ENCODE measurements around the gene DDX39A.
"Not testable (repeated sequence)": the region's sequence is repeated elsewhere in the genome, so short reads cannot be mapped to it uniquely, and the experiment has no call there.

The DDX39A gene

DNA sequence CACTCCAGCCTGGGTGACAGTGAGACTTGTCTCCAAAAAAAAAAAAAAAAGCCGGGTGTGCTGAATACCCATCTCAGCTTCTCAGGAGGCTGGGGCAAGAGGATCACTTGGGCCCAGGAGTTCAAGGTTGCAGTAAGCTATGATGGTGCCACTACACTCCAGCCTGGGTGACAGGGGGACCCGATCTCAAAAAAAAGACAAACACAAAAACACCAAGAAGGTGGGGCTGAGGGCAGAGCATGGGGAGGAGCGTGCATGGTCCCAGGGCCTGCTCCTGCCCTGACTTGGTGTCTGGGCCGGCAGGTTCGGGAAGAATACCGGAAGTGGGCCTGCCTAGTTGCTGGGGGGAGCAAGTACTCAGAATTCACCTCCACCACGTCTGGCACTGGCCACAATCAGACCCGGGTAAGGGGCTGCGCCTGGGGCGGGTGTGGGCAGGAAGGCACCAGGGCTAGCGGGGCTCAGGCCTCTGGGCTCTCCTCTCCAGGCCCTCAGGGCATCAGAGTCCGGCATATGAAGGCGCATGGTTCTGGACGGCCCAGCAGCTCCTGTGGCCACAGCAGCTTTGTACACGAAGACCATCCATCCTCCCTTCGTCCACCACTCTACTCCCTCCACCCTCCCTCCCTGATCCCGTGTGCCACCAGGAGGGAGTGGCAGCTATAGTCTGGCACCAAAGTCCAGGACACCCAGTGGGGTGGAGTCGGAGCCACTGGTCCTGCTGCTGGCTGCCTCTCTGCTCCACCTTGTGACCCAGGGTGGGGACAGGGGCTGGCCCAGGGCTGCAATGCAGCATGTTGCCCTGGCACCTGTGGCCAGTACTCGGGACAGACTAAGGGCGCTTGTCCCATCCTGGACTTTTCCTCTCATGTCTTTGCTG, 11.3 kb downstream of the DDX39A start:
- DNase-seq: no peak

DNA sequence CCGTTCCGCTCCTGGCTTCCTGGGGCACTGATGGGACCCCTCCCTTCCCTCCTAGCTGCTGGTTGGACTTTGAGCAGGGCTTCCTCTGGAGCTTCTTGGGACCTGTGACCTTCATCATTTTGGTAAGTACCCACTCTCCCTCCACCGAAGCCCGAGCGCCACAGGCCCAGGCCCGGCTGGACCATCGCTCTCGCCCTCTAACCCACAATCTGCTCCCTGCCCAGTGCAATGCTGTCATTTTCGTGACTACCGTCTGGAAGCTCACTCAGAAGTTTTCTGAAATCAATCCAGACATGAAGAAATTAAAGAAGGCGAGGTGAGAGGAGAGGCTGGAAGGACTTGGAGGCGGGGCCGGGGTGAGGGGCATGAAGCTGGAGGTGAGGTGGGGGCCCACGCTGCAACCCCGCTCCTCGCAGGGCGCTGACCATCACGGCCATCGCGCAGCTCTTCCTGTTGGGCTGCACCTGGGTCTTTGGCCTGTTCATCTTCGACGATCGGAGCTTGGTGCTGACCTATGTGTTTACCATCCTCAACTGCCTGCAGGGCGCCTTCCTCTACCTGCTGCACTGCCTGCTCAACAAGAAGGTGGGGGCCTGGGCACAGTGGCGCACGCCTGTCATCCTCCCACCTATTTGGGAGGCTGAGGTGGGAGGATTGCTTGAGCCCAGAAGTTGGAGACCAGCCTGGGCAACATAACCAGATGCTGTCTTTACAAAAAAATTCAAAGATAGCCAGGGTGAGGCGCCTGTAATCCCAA, 12.3 kb downstream of the DDX39A start:
- DNase-seq: no peak

DNA sequence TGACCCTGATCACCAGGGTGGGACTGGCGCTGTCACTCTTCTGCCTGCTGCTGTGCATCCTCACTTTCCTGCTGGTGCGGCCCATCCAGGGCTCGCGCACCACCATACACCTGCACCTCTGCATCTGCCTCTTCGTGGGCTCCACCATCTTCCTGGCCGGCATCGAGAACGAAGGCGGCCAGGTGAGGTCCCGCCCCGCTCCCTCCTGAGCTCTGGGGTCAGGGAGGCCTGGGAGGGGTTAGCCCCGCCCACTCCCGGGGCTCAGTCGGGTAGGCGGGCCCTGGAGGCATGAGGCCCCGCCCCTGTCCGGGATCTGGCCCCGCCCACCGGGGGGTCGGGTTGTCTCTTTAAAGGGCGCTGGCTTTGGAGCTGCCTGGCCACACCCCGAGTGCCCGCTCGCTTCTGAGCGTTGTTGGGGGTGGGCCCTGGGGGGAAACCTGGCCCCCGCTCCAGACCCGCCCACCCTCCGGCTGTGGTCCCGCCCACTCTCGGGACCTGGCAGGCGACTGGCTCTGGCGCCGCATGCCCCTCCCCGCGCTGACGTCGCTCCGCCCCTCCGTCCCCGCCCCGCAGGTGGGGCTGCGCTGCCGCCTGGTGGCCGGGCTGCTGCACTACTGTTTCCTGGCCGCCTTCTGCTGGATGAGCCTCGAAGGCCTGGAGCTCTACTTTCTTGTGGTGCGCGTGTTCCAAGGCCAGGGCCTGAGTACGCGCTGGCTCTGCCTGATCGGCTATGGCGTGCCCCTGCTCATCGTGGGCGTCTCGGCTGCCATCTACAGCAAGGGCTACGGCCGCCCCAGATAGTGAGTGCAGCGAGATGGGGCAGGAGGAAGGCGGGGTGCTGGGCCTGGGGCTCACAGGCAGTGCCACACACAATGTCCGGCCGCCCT, 13.1 kb downstream of the DDX39A start:
- DNase-seq: peak; percentile 97

DNA sequence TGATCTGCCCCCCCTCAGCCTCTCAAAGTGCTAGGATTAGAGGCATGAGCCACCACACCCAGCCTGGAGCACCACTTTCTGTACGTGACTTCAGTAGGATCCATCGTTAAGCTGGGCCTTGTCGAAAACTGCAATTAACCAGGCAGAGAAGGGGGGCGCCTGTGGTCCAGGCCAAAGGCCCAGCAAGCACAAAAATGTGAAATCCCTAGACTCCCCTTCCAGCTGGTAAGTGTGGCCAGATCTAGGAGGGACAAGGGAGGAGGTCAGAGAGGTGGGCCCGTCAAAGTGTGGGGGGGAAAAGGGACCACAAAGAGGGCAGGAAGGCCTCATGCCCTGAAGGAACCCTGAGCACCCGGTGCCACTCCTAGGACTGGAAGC, 13.8 kb downstream of the DDX39A start:
- no peak for DNase-seq

DNA sequence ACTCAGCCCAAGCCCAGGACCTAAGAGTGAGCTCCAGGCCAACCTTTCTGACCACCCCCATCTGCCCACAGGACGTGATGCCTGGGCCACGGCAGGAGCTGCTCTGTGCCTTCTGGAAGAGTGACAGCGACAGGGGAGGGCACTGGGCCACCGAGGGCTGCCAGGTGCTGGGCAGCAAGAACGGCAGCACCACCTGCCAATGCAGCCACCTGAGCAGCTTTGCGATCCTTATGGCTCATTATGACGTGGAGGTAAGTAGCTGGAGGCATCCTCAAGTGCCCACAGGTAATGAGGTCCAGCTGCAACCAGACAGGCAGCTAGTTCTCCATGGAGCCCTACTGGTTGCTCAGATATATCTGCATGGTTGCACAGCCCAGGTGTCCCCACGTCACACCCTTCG, 14.8 kb downstream of the DDX39A start:
- DNase-seq: no peak

DNA sequence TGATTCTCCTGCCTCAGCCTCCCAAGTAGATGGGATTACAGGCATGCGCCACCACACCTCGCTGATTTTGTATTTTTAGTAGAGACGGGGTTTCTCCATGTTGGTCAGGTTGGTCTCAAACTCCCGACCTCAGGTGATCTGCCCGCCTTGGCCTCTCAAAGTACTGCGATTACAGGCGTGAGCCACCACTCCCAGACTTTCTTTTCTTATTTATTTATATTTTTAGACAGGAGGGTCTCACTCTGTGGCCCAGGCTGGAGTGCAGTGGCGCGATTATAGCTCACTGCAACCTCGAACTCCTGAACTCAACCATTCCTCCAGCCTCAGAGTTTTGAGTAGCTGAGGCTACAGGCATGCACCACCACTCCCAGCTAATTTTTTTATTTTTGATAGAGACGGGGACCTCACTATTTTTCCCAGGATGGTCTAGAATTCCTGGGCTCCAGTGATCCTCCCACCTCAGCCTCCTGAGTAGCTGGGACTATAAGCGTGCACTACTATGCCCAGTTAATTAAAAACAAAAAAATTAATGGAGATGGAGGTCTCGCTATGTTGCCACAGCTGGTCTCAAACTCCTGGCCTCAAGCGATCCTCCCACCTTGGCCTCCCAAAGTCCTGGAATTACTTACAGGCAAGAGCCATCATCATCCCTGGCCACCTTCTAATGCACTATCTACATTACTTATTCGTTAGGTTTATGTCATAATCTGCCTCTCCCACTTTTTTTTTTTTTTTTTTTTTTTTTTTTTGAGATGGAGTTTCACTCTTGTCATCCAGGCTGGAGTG, 15.8 kb downstream of the DDX39A start:
- not testable (repeated sequence) for DNase-seq

DNA sequence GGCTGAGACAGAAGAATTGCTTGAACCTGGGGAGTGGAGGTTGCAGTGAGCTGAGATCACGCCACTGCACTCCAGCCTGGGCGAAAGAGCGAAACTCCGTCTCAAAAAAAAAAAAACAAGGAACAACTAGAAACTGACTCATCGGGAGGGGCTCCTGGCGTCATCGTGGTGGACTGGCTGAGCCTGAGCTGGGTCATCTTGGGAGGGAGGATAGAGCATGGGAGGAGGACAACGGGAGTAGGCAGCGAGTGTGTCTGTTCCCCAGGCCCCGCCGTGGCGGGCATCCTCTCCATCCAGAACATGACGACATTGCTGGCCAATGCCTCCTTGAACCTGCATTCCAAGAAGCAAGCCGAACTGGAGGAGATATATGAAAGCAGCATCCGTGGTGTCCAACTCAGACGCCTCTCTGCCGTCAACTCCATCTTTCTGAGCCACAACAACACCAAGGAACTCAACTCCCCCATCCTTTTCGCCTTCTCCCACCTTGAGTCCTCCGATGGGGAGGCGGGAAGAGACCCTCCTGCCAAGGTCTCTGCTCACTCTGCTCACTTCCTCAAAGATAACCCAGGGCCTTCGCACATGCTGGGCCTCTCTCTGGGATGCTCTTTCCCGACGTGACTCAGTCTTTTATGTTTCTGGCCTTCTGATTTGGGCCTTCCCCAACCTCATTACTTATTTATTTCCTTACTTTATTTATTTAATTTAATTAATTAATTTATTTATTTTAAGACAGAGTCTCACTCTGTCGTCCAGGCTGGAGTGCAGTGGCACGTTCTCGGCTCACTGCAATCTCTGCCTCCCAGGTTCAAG, 16.6 kb downstream of the DDX39A start:
- DNase-seq: no peak

DNA sequence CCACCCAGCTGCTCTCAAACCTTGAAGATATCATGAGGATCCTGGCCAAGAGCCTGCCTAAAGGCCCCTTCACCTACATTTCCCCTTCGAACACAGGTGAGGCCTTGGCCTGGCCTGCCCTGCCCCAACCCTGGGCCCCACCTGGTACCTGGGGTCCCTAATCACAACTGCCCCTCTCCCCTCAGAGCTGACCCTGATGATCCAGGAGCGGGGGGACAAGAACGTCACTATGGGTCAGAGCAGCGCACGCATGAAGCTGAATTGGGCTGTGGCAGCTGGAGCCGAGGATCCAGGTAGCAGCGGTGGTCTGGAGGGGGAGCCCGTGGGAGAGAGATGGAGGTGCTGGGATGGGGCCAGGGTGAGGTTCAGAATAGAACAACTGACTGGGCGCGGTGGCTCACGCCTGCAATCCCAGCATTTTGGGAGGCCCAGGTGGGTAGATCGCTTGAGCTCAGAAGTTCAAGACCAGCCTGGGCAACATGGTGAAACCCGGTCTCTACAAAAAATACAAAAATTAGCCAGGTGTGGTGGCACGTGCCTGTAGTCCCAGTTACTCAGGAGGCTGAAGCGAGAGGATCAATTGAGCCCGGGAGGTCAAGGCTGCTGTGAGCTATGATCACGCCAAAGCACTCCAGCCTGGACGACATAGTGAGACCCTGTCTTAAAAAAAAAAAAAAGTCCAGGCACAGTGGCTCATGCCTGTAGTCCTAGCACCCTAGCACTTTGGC, 17.5 kb downstream of the DDX39A start:
- DNase-seq: no peak

DNA sequence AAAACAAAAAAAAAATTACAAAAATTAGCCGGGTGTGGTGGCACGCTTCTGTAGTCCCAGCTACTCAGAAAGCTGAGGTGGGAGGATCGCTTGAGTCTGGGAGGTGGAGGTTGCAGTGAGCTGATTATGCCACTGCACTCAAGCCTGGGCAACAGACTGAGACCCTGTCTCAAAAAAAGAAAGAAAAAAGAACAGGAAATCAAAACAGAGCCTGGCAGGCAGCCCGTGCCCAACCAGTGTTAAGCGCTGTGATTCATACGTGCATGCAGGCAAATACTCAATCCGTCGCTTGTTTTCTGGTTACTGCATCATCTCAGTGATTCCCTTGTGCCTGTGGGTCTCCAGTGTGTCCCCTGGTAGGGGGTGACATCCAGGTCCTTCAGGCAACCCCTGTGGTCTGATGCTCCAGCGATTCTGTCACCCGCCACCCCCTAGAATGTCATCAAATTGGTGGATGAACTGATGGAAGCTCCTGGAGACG, 18.1 kb downstream of the DDX39A start:
- no peak for DNase-seq

DNA sequence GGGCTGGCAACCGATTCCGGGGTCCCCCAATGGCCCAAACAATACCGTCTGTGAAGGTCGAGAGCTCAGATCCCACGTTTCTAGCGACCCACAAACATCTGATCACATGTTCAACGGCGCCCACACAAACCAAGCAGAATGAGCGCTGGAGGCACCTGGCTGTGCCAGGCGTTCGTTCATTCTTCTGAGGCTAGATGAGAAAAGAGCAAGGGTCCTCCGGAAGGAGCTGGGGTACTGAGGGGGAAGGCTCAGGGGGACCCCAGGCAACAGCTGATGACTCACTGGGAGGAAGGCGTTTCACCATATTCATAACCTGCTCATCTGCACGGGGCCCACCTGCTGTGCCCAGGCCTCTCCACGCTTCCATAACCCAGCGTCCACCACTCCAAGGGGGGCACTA, 22.0 kb downstream of the DDX39A start:
- DNase-seq: not testable (repeated sequence)

DNA sequence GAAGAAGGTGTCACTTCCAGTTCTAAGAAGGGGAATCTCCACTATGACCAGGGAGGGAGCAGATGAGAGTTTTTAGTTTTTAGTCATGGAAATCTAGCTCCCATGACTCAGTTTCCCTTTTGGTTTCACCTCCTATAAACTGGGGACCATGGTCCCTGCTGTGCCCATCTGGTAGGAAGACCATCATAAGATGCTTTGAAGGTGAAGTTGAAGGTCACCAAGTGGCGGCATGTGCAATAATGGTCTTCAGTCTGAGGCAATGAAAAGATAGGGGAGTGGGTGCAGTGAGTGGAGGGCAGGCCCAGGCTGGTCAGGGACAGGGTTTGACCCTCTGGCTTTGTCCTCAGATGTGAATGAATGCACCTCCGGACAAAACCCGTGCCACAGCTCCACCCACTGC, 22.4 kb downstream of the DDX39A start:
- not testable (repeated sequence) for DNase-seq

DNA sequence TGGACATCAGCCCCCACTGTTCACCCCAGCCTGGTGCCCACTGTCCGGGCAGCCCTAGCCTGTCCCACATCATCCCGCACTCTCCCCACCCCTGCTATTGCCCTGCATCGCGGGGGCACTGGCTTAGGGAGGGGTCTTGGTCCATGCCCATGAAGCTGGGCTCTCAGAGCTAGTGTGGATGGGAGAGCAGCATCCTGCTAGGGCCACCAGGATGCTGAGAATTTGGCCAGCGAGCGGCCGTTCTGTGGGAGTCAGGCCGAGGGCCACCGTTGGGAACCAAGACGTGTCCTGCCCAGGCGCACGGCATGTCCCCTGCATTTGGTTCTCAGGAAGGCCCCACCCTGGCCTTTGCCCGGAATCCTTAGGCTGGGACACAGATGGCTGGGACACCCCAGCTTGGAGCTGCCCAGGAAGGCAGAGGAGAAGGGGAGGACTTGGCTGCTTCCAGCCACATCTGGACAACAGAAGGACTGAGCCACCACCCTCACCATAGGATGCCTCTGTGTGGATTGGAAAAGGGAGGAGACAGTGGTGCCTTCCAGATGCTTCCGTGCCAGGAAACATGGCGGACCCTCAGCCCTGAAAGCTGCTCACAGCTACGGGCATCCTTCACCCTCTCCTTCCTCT, 23.3 kb downstream of the DDX39A start:
- DNase-seq: no peak

DNA sequence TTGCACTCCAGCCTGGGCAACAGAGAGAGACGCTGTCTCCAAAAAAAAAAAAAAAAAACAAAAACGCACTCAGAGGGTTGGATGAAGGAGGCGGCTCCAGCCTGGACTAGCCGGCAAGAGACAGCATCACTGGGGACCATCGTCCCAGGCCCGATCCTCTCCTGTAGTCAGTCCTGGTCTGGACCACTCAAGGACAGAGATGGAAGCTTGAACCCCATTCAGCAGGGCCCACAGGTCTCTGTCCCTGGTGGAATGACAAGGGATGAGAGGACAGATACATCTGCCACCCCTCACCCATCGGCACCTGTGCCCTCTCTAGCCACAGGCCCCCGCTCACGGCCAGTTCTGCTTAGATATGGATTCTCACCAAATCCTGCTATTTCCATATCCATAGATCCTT, 23.9 kb downstream of the DDX39A start:
- no peak for DNase-seq

DNA sequence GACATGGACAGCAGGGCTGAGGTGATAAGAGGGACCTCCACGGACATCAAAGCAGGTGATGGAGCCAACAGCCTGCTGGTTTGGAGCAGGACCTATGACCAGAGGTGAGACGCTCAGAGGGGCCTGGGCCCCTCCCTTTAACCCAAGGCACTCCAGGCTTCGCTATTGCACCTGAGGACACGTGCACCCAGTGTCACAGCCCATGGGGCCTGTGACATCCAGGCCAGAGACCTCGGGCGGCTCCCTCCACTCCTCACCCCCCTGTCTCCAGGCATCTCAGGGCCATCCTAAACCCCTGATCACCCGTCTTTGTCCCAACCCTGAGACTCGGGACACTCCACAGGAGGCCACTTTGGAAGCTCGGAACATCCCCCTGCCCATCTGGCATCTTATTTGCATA, 25.0 kb downstream of the DDX39A start:
- no peak for DNase-seq

DNA sequence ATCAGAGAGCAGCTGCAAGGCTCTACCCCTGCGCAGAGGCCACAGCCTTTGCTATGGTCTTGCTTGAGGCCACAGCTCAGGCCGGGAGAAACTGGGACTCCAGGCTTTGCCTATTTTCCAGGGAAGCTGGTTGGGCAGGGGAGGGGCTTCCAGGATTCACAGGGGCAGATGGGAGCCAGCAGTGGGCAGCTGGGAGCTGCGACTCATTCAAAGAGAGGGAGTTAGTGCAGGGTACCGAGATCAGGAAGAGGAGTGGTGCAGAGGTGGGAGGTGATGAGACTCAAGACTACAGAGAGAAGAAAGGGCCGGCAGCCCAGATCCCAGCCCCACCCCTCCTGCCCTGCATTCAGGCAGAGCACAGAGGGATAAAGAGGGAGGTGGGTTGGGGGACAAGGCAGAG, 25.8 kb downstream of the DDX39A start:
- no peak for DNase-seq

DNA sequence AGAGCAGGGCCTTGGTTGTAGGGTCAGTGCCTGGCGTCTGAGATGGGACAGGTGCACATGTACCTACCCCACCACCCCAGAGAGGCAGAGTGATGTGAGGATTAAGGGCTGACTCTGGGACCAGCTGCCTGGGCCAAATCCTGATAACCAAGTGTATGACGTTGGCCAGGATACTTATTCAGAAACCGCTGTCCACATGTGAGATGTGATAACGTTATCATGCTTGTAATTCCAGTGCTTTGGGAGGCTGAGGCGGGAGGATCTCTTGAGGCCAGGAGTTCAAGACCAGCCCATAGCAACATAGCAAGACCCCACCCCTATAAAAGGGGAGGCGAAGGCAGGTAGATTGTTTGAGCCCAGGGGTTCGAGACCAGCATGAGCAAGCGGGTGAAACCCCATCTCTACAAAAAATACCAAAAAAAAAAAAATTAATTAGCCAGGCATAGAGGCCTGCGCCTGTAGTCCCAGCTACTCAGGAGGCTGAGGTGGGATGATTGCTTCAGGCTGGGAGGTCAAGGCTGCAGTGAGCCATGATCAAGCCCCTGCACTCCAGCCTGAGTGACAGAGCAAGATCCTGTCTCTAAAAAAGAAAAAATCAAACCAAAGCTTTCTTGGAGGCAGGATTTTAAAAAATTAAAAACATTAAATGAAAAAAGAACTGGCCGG, 27.9 kb downstream of the DDX39A start:
- no peak for DNase-seq

DNA sequence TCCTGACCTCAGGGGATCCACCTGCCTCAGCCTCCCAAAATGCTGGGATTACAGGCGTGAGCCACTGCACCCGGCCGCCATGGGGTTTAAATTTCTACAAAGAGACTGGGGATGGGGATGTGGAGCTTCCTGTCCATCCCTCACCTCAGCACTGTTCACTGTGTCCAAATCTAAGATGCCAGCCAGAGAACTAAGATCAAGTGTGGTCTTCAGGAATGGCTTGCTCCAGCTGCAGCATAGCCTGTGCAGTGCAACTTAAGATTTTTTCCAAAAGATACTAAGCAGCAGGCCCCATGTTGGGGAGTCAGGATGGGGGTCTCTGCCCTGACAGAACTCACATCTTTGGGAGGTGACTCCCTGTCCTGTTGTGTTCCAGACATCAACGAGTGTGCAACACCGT, 28.6 kb downstream of the DDX39A start:
- no peak for DNase-seq

DNA sequence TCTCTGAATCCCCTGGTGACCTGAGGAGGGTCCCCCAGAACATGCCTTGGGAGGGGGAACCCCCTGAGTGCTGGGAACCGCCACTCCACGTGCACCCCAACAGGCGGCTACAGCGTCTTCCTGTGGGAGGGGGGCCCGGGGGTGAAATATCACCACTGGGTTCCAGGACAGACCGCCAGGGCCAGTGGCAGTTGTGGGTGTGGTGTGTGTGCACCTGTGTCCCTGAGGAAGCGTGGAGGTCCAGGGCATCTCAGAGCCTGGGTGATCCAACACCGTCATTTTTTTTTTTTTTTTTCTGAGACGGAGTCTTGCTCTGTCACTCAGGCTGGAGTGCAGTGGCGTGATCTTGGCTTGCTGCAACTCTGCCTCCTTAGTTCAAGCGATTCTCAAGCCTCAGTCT, 33.6 kb downstream of the DDX39A start:
- no peak for DNase-seq

Measured in eye (tissue), 1 donor.